ENCODE results near the gene ERC2.

GRCh38 chr3:56413911-56414310, 54.4 kb downstream of the ERC2 start:
- TF ChIP-seq CTCF (IDR thresholded peaks at IDR 0.05): no peak
- TF ChIP-seq POLR2A (IDR thresholded peaks at IDR 0.05): no peak
